PC-9 (cell line): ENCODE results near the gene WFDC1.
"Not testable (repeated sequence)": the region's sequence is repeated elsewhere in the genome, so short reads cannot be mapped to it uniquely, and the experiment has no call there.

Experiments used
- EZH2 ChIP-seq: fragments of 200-600 bp; sonication (generic); IDR thresholded peaks from 2 replicates; pipeline ENCODE4 v1.8.0; 2017; ENCODE audit warnings: antibody characterized with exemption, low read depth
- TF ChIP-seq, protein P1 (sequence below): fragments of 200-600 bp; sonication (generic); conservative IDR thresholded peaks from 2 replicates; pipeline ENCODE4 v1.6.1; 2017; ENCODE audit warnings: mixed run types, antibody characterized with exemption, mild to moderate bottlenecking, moderate library complexity

DNA sequence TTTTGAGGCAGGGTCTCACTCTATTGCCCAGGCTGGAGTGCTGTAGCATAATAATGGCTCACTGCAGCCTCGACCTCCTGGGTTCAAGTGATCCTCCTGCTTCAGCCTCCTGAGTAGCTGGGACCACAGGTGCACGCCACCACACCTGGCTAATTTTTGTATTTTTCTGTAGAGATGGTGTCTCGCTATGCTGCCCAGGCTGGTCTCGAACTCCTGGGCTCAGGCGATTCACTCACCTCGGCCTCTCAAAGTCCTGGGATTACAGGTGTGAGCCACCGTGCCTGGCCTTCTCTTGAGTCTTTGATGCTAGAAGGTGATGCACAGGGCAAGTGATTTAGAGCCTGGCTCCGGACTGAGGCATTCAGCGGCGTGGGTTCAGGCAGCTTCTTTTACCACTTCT lies 49.1 kb downstream of the WFDC1 start:
- not testable (repeated sequence) for TF ChIP-seq EZH2
- TF ChIP-seq, protein P1, sequence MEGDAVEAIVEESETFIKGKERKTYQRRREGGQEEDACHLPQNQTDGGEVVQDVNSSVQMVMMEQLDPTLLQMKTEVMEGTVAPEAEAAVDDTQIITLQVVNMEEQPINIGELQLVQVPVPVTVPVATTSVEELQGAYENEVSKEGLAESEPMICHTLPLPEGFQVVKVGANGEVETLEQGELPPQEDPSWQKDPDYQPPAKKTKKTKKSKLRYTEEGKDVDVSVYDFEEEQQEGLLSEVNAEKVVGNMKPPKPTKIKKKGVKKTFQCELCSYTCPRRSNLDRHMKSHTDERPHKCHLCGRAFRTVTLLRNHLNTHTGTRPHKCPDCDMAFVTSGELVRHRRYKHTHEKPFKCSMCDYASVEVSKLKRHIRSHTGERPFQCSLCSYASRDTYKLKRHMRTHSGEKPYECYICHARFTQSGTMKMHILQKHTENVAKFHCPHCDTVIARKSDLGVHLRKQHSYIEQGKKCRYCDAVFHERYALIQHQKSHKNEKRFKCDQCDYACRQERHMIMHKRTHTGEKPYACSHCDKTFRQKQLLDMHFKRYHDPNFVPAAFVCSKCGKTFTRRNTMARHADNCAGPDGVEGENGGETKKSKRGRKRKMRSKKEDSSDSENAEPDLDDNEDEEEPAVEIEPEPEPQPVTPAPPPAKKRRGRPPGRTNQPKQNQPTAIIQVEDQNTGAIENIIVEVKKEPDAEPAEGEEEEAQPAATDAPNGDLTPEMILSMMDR = not testable (repeated sequence)
